Uterus (tissue), 2 donors: ENCODE results near the gene TCF3.

ENCODE experiments used
- POLR2A ChIP-seq, 2 donors: fragments of 450-650 bp; IDR thresholded peaks; one replicate each; pipeline ENCODE4 v1.6.1; 2016; ENCODE audit warnings: antibody characterized with exemption in 2 of 2, mild to moderate bottlenecking in 1 of 2, moderate library complexity in 1 of 2
- TF ChIP-seq, protein P1 (sequence below), 4 experiments: fragments of 200-600 bp in 2 of 4; fragments of 450-650 bp in 2 of 4; sonication (generic) in 2 of 4; IDR thresholded peaks; one replicate each; pipeline ENCODE4 v1.5.1; 2016 to 2019; ENCODE audit warnings: antibody characterized with exemption in 4 of 4, mild to moderate bottlenecking in 2 of 4, moderate library complexity in 1 of 4

DNA sequence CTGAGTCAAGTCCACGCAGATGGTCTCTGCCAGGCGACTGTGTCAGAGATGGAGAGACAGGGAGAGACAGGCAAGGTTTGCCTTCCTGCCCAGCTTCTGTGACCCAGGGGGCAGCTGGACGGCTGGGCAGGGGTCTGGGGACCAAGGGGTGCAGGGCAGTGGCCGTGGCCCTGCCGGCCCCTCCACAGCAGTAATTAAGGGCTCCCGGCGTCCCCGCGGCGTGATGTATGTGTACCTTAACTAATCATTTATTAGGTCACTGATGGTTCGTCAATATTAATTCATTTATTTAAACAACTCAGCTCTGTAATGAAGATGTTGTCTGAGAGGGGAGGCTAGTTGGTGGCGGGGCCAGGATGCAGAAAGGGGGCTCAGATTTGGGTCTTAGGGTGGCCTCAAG is 28.6 kb upstream of the TCF3 start:
- TF ChIP-seq, protein P1, sequence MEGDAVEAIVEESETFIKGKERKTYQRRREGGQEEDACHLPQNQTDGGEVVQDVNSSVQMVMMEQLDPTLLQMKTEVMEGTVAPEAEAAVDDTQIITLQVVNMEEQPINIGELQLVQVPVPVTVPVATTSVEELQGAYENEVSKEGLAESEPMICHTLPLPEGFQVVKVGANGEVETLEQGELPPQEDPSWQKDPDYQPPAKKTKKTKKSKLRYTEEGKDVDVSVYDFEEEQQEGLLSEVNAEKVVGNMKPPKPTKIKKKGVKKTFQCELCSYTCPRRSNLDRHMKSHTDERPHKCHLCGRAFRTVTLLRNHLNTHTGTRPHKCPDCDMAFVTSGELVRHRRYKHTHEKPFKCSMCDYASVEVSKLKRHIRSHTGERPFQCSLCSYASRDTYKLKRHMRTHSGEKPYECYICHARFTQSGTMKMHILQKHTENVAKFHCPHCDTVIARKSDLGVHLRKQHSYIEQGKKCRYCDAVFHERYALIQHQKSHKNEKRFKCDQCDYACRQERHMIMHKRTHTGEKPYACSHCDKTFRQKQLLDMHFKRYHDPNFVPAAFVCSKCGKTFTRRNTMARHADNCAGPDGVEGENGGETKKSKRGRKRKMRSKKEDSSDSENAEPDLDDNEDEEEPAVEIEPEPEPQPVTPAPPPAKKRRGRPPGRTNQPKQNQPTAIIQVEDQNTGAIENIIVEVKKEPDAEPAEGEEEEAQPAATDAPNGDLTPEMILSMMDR (IDR thresholded peaks at IDR 0.05): no peak
- TF ChIP-seq POLR2A (IDR thresholded peaks at IDR 0.05): no peak
